Cardiac fibroblast (primary cell): ENCODE measurements around the gene SYNDIG1L.

Source experiments
- DNase-seq, 2 donors: peaks; one replicate each; pipeline versions ENCODE4 v3.0.0 to v3.0.0-alpha.2; 2010; ENCODE audit warnings: low read depth in 2 of 2
- H3K4me3 ChIP-seq, 2 donors: replicated peaks in 1 of 2; 1 replicate in 1 of 2; 2 replicates in 1 of 2; pipeline ENCODE4 v1.5.1; 2011; ENCODE audit warnings: low read depth in 2 of 2, low read length in 2 of 2, mild to moderate bottlenecking in 2 of 2, moderate library complexity in 1 of 2
- CTCF ChIP-seq: IDR thresholded peaks from one replicate; pipeline ENCODE4 v1.5.1; 2011; ENCODE audit warnings: low read depth, mild to moderate bottlenecking, low read length, inconsistent platforms

Gene SYNDIG1L

GRCh38 chr14:74405663-74406062, 20.3 kb downstream of the SYNDIG1L start:
- no peak overlapping the region for H3K4me3 ChIP-seq
- TF ChIP-seq CTCF: no peak

GRCh38 chr14:74404435-74404834, 21.6 kb downstream of the SYNDIG1L start:
- H3K4me3 ChIP-seq: no peak overlapping the region
- no peak for TF ChIP-seq CTCF
- no peak for DNase-seq

More at GRCh38 chr14:74405663-74406062, 20.3 kb downstream of the SYNDIG1L start:
- DNase-seq: no peak

DNA sequence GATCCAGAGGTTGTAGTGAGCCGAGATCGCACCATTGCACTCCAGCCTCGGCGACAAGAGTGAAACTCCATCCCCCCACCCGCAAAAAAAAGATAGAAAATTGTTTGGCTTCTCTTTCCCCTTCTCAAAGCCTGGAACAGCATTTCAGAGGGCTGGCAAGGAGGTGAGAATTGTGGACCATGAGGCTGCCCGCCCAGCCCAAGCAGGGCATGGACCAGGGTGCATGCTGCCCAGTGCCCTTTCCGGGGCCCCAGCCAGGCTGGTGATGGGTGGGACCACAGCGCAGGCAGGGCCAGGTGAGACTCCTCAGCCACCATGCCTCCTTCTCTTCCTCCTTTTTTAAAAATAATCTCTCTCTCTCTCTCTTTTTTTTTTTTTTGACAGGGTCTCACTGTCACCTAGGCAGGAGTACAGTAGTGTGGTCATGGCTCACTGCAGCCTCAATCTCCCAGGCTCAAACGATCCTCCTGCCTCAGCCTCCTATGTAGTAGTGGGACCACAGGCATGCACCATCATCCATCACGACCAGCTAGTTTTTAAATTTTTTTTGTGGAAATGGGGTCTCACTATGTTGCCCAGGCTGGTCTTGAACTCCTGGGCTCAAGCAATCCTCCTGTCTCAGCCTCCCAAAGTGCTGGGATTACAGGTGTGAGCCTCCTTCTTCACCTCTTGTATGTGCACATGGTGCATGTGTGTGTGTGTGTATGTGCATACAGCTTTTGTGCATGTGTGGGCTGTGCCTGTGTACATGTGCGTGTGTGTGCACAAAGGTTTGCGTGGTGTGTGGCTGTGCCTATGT, 22.2 kb downstream of the SYNDIG1L start:
- no peak overlapping the region for H3K4me3 ChIP-seq

GRCh38 chr14:74402401-74403251, 23.4 kb downstream of the SYNDIG1L start:
- TF ChIP-seq CTCF: no peak
- no peak for DNase-seq
- no peak overlapping the region for H3K4me3 ChIP-seq

More for the DNA sequence above, 22.2 kb downstream of the SYNDIG1L start:
- DNase-seq: no peak
- TF ChIP-seq CTCF: no peak

DNA sequence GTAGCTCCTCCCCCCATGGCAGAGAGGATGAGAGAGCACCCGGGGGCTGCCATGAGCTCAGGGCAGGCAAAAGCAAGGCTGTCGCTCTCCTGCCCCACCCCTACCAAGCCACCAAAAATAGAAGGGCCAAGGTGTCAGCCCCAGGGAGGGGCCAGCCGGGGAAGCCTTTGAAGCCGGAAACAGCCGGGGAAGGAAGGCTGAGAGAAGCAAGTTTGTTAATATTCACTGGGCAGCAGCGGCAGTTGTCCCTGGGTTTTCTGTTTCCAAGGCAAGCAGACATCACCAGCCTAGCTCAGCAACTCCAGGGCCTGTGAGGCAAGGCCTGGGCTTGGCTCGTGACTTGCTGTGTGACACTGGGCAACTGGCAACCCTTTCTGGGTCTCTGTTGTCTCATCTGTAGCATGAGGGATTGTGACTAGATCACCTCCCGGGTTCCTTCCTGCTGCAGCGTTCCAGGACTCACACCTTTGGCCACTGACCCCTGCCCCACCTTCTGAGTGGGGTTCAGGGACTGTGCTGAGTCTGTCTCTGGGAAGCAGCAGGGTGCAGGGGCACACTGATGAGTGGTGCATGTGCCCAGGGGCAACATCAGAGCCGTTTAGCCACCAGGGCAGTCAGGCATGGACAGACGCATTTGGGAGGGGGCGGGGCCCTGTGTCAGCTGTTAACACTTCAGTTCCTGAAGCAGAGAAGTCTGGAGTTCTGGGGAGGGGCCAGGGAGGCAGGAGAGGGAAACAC, 24.3 kb downstream of the SYNDIG1L start:
- no peak for DNase-seq
- H3K4me3 ChIP-seq: no peak overlapping the region
- TF ChIP-seq CTCF: no peak

GRCh38 chr14:74400919-74401503, 25.0 kb downstream of the SYNDIG1L start:
- no peak for DNase-seq
- H3K4me3 ChIP-seq: no peak overlapping the region

More at GRCh38 chr14:74400919-74401503, 25.0 kb downstream of the SYNDIG1L start:
- no peak for TF ChIP-seq CTCF
